ENCODE data around the gene SMG9. TPM values are rescaled to one million over a fixed set of nuclear protein-coding genes. Genes with fewer than 3 reads are reported as not detected.
A peak's percentile ranks its signal among the peaks of the same experiment; 100 is the strongest.

SMG9 gene
- total RNA-seq, 1 experiment from 2014 or later: 52.2 TPM

- Mint-ChIP-seq H3K27me3 (ENCODE audit: low read depth) (peaks cover 92% of the 10 kb centered on the region), H3K4me1 (peaks cover 0 to 8% of the 10 kb centered on the region in 2 experiments; a peak in 2 of 4 replicates)
- WGBS (ENCODE audit: extremely low coverage, insufficient read length, low lambda C conversion rate): 100% methylated on average over 1 of the region's 70 CpGs
These were observed 44.0 kb upstream of the SMG9 start for GRCh38 chr19:43798546-43799409.

More at GRCh38 chr19:43798546-43799409, 44.0 kb upstream of the SMG9 start:
- Histone ChIP-seq H2AK5ac (ENCODE audit: insufficient read length, low read length) (no peak overlapping the region), H3K4me2 (ENCODE audit: insufficient read depth, insufficient read length, low read length) (peak overlapping the region; percentile 47), H3K4me1 (ENCODE audit: insufficient read depth, low read length) (no peaks in the 10 kb centered on the region), H2BK20ac (ENCODE audit: low read depth, low read length, poor library complexity, severe bottlenecking) (no peak overlapping the region), H3K56ac (ENCODE audit: insufficient read length, low read depth, low read length) (no peak overlapping the region), H3K79me2 (ENCODE audit: insufficient read depth, low read length) (no peaks in the 10 kb centered on the region), H4K8ac (replicated peaks; ENCODE audit: insufficient read length, low read depth, low read length) (no peak overlapping the region), H3K23me2 (ENCODE audit: insufficient read length, low read depth, low read length, poor library complexity, severe bottlenecking) (peaks cover 5% of the 10 kb centered on the region), H2BK15ac (ENCODE audit: low read depth, low read length) (no peak overlapping the region), H3T11ph (ENCODE audit: low read length) (no peak overlapping the region), H3K9me3 (ENCODE audit: control insufficient read depth, low read depth, low read length) (no peaks in the 10 kb centered on the region), H3K9ac (ENCODE audit: extremely low read depth, insufficient read length, low read length) (peak overlapping the region; percentile 11), H2BK5ac (ENCODE audit: insufficient read length, low read length) (no peak overlapping the region), H2BK120ac (ENCODE audit: low read depth, low read length, poor library complexity, severe bottlenecking) (no peak overlapping the region), H3K23ac (ENCODE audit: insufficient read length, low read depth, low read length) (no peak overlapping the region), H4K5ac (ENCODE audit: insufficient read length, low read depth, low read length) (no peak overlapping the region), H2AFZ (ENCODE audit: low read length) (no peak overlapping the region), H3K27ac (ENCODE audit: insufficient read length, low read depth, low read length) (no peak overlapping the region), H4K91ac (ENCODE audit: insufficient read length, low read depth, low read length) (no peak overlapping the region), H3K18ac (ENCODE audit: insufficient read length, low read depth, low read length) (no peak overlapping the region), H3K4ac (ENCODE audit: low read depth, low read length) (no peak overlapping the region), H4K20me1 (ENCODE audit: control insufficient read depth, insufficient read depth, insufficient read length) (peaks cover 2% of the 10 kb centered on the region), H3K14ac (ENCODE audit: insufficient read depth, low read length) (peak overlapping the region; percentile 18; the same call in 1 of the 2 replicates), H2BK12ac (ENCODE audit: insufficient read length, low read depth, low read length) (no peak overlapping the region), H3K27me3 (ENCODE audit: insufficient read depth, low read length) (peaks cover 9% of the 10 kb centered on the region), H3K79me1 (ENCODE audit: insufficient read depth, low read depth, low read length, poor library complexity, severe bottlenecking) (no peaks in the 10 kb centered on the region)
- DNase-seq: peak; percentile 90
- Mint-ChIP-seq H3K36me3 (ENCODE audit: insufficient read depth in 1 of 3, low read depth in 3 of 3) (no peaks in the 10 kb centered on the region; a peak in 1 of 7 replicates), H3K4me3 (peak overlapping the region; percentile 70 to 86), H3K27ac (no peak overlapping the region), H3K9me3 (no peaks in the 10 kb centered on the region; a peak in 3 of 5 replicates)
- no peak for TF ChIP-seq CTCF (conservative IDR thresholded peaks at IDR 0.05)

All from H9 (cell line).